Mucosa of descending colon (tissue), 3 donors: ENCODE results near the gene PNPLA7. TPM values are rescaled to one million over a fixed set of nuclear protein-coding genes. Genes with fewer than 3 reads are reported as not detected.
A peak's percentile ranks its signal among the peaks of the same experiment; 100 is the strongest.
"Not testable (repeated sequence)": the region's sequence is repeated elsewhere in the genome, so short reads cannot be mapped to it uniquely, and the experiment has no call there.

ENCODE experiments used
- ATAC-seq: fragments of 200-7000 bp; cut with Tn5 transposase; one replicate; pipeline ENCODE4 v1.9.1; 2020; ENCODE audit warnings: mild to moderate bottlenecking, moderate library complexity
- DNase-seq, 3 donors: peaks; one replicate each; pipeline ENCODE4 v3.0.0-alpha.2; 2020
- H3K36me3 ChIP-seq: fragments of 200-600 bp; one replicate; pipeline ENCODE4 v1.8.0; 2021; ENCODE audit warnings: low read depth, mild to moderate bottlenecking
- H3K4me1 ChIP-seq: fragments of 200-600 bp; one replicate; pipeline ENCODE4 v1.8.0; 2021; ENCODE audit warnings: low read depth, mild to moderate bottlenecking
- H3K4me3 ChIP-seq: fragments of 200-600 bp; one replicate; pipeline ENCODE4 v1.8.0; 2021; ENCODE audit warnings: mild to moderate bottlenecking
- H3K9me3 ChIP-seq: fragments of 200-600 bp; one replicate; pipeline ENCODE4 v1.8.0; 2021; ENCODE audit warnings: mild to moderate bottlenecking
- intact Hi-C, 2 donors: fragments of 100-400 bp; cut with DNase I in 1 of 2; cut with micrococcal nuclease in 1 of 2; formaldehyde crosslinking; loops; one replicate each; pipeline versions ENCODE4 v1.11.0 to v1.11.1; 2022; cut with DNase I, micrococcal nuclease
- total RNA-seq, 3 donors: library from RNA; stranded (reverse); fragmentation: NEBNext Ultra II Directional in 2 of 3; extraction: Animal tissue kit (Norgen Biotek cat#: 25700) in 2 of 3; gene quantifications; one replicate each; pipeline versions ENCODE4 v1.2.1 to v1.2.4, GENCODE V29; 2021 to 2023
- TF ChIP-seq, protein P1 (sequence below): fragments of 200-600 bp; IDR thresholded peaks from one replicate; pipeline ENCODE4 v1.8.0; 2022; ENCODE audit warnings: antibody characterized with exemption, mild to moderate bottlenecking
- donor health status: DM: no; HTN: no; CAD: no; lungs with moderate emphysema.
- donor health status: DM: no; HTN: no; CAD: no.
- donor health status: DM: no; HTN: yes; CAD: no.

Gene PNPLA7
- total RNA-seq, 3 donors from 2014 or later: 16.7 to 27.4 (median 17.2) TPM

DNA sequence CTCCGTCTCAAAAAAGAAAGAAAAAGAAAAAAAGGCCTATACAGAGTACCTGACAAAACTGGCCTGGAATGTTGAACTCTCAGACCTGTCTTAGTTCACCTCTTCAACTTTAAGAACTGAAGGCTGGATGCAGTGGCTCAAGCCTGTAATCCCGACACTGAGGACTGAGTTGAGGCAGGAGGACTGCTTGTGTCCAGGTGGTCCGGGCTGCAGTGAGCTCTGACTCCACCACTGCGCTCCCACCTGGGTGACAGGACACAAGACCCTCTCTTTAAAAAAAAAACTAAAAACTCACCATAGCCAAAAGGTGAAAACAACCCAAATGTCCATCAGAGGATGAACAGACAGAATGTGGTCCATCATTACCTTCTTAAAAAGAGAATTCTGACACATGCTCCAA lies 7.9 kb upstream of the PNPLA7 start:
- intact Hi-C loops: no loop called here
- TF ChIP-seq, protein P1, sequence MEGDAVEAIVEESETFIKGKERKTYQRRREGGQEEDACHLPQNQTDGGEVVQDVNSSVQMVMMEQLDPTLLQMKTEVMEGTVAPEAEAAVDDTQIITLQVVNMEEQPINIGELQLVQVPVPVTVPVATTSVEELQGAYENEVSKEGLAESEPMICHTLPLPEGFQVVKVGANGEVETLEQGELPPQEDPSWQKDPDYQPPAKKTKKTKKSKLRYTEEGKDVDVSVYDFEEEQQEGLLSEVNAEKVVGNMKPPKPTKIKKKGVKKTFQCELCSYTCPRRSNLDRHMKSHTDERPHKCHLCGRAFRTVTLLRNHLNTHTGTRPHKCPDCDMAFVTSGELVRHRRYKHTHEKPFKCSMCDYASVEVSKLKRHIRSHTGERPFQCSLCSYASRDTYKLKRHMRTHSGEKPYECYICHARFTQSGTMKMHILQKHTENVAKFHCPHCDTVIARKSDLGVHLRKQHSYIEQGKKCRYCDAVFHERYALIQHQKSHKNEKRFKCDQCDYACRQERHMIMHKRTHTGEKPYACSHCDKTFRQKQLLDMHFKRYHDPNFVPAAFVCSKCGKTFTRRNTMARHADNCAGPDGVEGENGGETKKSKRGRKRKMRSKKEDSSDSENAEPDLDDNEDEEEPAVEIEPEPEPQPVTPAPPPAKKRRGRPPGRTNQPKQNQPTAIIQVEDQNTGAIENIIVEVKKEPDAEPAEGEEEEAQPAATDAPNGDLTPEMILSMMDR: no peak
- H3K4me1 ChIP-seq: peaks cover 4% of the 10 kb centered on the region
- H3K4me3 ChIP-seq: no peak overlapping the region
- no peak for ATAC-seq
- no peaks in the 10 kb centered on the region for H3K36me3 ChIP-seq
- DNase-seq: no peak
- no peaks in the 10 kb centered on the region for H3K9me3 ChIP-seq

DNA sequence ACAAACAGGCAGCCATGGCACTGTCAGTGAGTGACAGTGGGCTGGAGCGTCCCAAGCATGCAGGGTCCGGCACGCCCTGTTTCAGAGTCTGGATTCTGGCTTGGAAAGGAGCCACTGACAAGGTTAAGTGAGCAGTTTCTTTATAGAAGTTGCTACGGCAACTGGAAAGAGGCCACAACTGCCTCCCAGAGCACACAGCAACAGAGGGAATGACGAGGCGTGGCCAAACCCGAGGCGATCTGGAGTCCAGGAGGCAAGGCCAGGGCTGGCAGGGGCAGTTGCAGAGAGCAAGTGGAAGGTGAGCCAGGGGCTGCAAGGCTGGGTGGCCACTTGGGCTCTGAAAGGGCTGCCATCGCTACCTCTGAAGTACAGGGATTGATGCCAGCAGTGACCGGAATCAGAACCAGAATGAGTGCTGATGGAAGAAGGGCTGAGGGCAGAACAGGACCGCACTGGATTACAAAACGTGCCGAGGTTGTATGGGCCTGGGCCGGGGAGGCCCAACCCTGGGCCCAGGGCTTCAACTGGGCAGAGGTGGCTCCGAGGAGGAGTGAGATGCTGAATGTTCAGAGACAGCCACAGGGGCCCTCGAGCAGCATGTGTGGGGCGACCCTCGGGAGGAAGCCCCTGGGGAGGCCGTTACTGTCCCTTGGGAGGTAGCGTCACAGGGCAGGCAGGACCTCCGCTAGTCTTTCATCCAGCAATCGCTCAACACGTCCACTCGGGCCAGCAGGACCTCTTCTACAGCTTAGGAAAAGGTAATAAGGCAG lies 6.1 kb upstream of the PNPLA7 start:
- peak; percentile 60 for ATAC-seq

DNA sequence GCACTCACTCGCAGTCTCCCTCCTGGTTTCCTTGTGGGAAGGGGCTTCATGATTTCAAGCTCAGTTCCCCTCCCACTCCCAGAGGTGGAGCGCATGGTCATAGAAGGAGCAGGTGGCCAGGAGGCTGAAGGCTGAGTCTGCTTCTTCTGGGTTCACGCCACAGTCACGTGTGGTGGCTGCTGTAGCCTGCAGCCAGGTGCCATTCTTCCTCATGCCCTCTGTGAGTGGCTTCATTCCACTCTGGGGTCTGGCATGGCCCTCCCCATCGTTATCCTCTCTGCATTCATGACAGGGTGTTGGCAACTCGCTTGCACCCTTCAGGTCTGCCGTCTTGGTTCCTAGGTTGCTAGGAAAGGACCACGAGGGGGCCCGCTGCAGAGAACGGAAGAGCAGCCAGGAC lies 5.0 kb upstream of the PNPLA7 start:
- intact Hi-C loops: no loop called here
- Histone ChIP-seq H3K4me1 (peaks cover 8% of the 10 kb centered on the region), H3K4me3 (no peak overlapping the region), H3K9me3 (no peaks in the 10 kb centered on the region), H3K36me3 (no peaks in the 10 kb centered on the region)
- ATAC-seq (no peak), DNase-seq (no peak)
- TF ChIP-seq, protein P1: no peak

More for the DNA sequence above, 6.1 kb upstream of the PNPLA7 start:
- peak in 2 of 3 donors; percentile 73 to 75 for DNase-seq
- Histone ChIP-seq H3K36me3 (no peaks in the 10 kb centered on the region), H3K4me1 (peaks cover 8% of the 10 kb centered on the region), H3K9me3 (no peaks in the 10 kb centered on the region), H3K4me3 (no peak overlapping the region)
- TF ChIP-seq, protein P1: no peak
- intact Hi-C loops: no loop called here

DNA sequence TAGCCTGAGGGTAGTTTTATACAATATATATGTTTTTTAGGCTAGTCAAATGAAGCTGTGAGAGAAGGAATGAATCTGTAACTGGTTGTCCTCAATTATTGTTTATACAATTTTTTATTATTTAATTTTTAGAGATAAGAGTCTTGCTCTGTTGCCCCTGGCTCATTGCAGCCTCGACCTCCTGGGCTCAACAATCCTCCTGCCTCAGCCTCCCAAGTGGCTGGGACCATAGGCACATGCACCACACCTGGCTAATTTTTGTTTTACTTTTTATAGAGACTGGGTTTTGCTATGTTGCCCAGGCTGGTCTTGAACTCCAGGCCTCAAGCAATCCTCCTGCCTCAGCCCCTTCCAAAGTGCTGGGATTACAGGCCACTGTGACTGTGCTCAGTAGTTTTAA lies 4.1 kb upstream of the PNPLA7 start:
- H3K4me3 ChIP-seq: no peak overlapping the region
- no peak for ATAC-seq
- TF ChIP-seq, protein P1: no peak
- no peak for DNase-seq
- H3K36me3 ChIP-seq: no peaks in the 10 kb centered on the region
- intact Hi-C loops: no loop called here
- peaks cover 14% of the 10 kb centered on the region for H3K4me1 ChIP-seq
- H3K9me3 ChIP-seq: no peaks in the 10 kb centered on the region

DNA sequence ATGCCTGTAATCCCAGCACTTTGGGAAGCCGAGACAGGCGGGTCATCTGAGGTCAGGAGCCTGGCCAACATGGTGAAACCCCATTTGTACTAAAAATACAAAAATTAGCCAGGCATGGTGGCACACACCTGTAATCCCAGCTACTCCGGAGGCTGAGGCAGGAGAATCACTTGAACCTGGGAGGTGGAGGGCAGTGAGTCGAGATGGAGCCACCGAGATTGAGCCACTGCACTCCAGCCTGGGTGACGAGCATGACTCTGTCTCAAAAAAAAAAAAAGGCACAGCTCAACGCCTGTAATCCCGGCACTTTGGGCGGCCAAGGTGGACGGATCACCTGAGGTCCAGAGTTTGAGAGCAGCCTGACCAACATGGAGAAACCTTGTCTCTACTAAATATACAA lies 3.5 kb upstream of the PNPLA7 start:
- H3K9me3 ChIP-seq, H3K4me3 ChIP-seq, intact Hi-C loops, ATAC-seq, H3K36me3 ChIP-seq, DNase-seq: not testable (repeated sequence)
- H3K4me1 ChIP-seq: peaks cover 17% of the 10 kb centered on the region

DNA sequence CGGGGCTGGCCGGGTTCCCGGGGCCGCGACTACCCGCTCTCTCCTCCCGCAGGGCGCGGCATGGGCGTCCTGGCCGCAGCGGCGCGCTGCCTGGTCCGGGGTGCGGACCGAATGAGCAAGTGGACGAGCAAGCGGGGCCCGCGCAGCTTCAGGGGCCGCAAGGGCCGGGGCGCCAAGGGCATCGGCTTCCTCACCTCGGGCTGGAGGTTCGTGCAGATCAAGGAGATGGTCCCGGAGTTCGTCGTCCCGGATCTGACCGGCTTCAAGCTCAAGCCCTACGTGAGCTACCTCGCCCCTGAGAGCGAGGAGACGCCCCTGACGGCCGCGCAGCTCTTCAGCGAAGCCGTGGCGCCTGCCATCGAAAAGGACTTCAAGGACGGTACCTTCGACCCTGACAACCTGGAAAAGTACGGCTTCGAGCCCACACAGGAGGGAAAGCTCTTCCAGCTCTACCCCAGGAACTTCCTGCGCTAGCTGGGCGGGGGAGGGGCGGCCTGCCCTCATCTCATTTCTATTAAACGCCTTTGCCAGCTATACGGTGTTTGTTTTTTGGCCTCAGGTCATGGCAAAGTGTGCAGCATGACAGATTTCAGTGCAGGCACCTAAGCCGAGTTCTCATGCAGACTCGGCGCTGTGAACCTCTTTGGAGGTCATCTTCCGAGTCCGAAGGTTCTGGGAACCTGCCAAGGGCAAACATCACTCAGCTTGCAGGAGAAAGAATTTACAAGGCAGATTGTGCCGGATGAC lies 2.0 kb upstream of the PNPLA7 start:
- ATAC-seq (peak; percentile 39), DNase-seq (peak in 1 of 3 donors; percentile 51)
- no peaks in the 10 kb centered on the region for H3K36me3 ChIP-seq
- no peaks in the 10 kb centered on the region for H3K9me3 ChIP-seq
- TF ChIP-seq, protein P1: no peak
- H3K4me1 ChIP-seq: peaks cover 17% of the 10 kb centered on the region
- intact Hi-C loops: no loop called here
- peak overlapping the region; percentile 61 for H3K4me3 ChIP-seq
